Measurements from ENCODE around the gene PDE4A.
"Not testable (repeated sequence)": the region's sequence is repeated elsewhere in the genome, so short reads cannot be mapped to it uniquely, and the experiment has no call there.

PDE4A gene

GRCh38 chr19:10430505-10431253 lies 10.3 kb downstream of the PDE4A start:
- DNase-seq, result peak; percentile 59

GRCh38 chr19:10431254-10431942 lies 11.1 kb downstream of the PDE4A start:
- no peak for DNase-seq

- peak; percentile 65 for DNase-seq
Measured at GRCh38 chr19:10431943-10432735, 11.8 kb downstream of the PDE4A start.

GRCh38 chr19:10432736-10433130 lies 12.4 kb downstream of the PDE4A start:
- no peak for DNase-seq

GRCh38 chr19:10433131-10433536 lies 12.8 kb downstream of the PDE4A start:
- DNase-seq, result no peak

- no peak for DNase-seq
Measured at GRCh38 chr19:10439588-10439987, 19.2 kb downstream of the PDE4A start.

- no peak for DNase-seq
Measured at GRCh38 chr19:10442698-10443097, 22.4 kb downstream of the PDE4A start.

GRCh38 chr19:10449037-10449436 lies 28.7 kb downstream of the PDE4A start:
- DNase-seq, result no peak

GRCh38 chr19:10450191-10450852 lies 30.0 kb downstream of the PDE4A start:
- no peak for DNase-seq

- DNase-seq, result peak; percentile 44
Measured at GRCh38 chr19:10450853-10451609, 30.7 kb downstream of the PDE4A start.

GRCh38 chr19:10452726-10453618 lies 32.6 kb downstream of the PDE4A start:
- DNase-seq, result no peak

- no peak for DNase-seq
Measured at GRCh38 chr19:10453852-10454251, 33.5 kb downstream of the PDE4A start.

GRCh38 chr19:10454267-10454666 lies 33.9 kb downstream of the PDE4A start:
- peak; percentile 46 for DNase-seq

- DNase-seq, result not testable (repeated sequence)
Measured at GRCh38 chr19:10458733-10459132, 38.4 kb downstream of the PDE4A start.

- DNase-seq, result no peak
Measured at GRCh38 chr19:10460714-10461046, 40.3 kb downstream of the PDE4A start.

GRCh38 chr19:10461047-10461949 lies 41.0 kb downstream of the PDE4A start:
- DNase-seq, result peak; percentile 92

GRCh38 chr19:10462042-10462441 lies 41.7 kb downstream of the PDE4A start:
- not testable (repeated sequence) for DNase-seq

GRCh38 chr19:10462557-10462956 lies 42.2 kb downstream of the PDE4A start:
- DNase-seq, result no peak

- no peak for DNase-seq
Measured at GRCh38 chr19:10464456-10464855, 44.1 kb downstream of the PDE4A start.

GRCh38 chr19:10467104-10467706 lies 46.9 kb downstream of the PDE4A start:
- no peak for DNase-seq
